ENCODE data around the gene PUS10. TPM values are rescaled to one million over a fixed set of nuclear protein-coding genes. Genes with fewer than 3 reads are reported as not detected.

The PUS10 gene
- total and polyA plus RNA-seq, 2 of the 8 experiments (the other 6 are each of a cell fraction or from before 2014, with no cell fraction given) = 1.3 to 3.1 TPM

- TF ChIP-seq, protein P1, sequence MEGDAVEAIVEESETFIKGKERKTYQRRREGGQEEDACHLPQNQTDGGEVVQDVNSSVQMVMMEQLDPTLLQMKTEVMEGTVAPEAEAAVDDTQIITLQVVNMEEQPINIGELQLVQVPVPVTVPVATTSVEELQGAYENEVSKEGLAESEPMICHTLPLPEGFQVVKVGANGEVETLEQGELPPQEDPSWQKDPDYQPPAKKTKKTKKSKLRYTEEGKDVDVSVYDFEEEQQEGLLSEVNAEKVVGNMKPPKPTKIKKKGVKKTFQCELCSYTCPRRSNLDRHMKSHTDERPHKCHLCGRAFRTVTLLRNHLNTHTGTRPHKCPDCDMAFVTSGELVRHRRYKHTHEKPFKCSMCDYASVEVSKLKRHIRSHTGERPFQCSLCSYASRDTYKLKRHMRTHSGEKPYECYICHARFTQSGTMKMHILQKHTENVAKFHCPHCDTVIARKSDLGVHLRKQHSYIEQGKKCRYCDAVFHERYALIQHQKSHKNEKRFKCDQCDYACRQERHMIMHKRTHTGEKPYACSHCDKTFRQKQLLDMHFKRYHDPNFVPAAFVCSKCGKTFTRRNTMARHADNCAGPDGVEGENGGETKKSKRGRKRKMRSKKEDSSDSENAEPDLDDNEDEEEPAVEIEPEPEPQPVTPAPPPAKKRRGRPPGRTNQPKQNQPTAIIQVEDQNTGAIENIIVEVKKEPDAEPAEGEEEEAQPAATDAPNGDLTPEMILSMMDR (IDR thresholded peaks at IDR 0.05; ENCODE audit: control extremely low read depth in 1 of 3, insufficient read depth in 1 of 3, low read depth in 1 of 3, low read length in 3 of 3) = no peak
- no peak for TF ChIP-seq MAFK (IDR thresholded peaks at IDR 0.05; ENCODE audit: low read depth, low read length)
- TF ChIP-seq MAX (IDR thresholded peaks at IDR 0.05) = no peak
- no peak for TF ChIP-seq KDM5A (IDR thresholded peaks at IDR 0.05; ENCODE audit: low read length)
- no peak for TF ChIP-seq KDM1A (IDR thresholded peaks at IDR 0.05; ENCODE audit: borderline replicate concordance, low read length)
Measured at GRCh38 chr2:61018318-61018755, 282 bp upstream of the PUS10 start (continued).
